Stimulated activated CD4-positive, alpha-beta T cell treated with anti-CD3 and anti-CD28 coated beads, Interleukin-1b, Interleukin-23, amount 100 ng/mL, for 4 hours (primary cell): ENCODE data around the gene NPR3.
"Not testable (repeated sequence)": the region's sequence is repeated elsewhere in the genome, so short reads cannot be mapped to it uniquely, and the experiment has no call there.

ENCODE experiments used
- DNase-seq, 2 donors: peaks; one replicate each; pipeline ENCODE4 v3.0.0-alpha.2; 2020; ENCODE audit warnings: low read depth in 2 of 2

The NPR3 gene

DNA sequence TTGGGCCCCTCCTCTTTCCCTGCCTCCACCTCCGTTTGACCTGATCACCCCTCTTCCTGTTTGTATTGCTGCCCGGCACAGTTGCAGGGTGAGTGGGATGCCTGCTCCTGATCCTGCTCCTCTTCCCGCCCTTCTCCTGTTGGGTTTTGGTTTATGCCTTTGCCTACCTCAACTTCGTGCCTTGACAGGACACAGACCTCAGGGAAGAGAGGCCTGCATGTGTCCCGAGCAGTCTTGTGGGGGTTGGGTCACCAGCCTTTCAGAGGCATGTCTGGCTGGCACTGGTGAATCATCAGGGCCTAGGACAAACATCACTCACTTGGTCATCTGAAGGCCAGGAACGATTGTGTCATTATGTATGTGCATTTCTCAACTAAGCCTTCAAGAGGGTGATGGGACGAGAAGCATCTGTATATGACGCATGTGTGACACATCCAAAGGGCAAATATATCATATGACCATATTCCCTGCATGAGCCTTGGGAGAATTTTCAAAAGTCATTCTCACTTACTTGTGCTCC, 56.9 kb downstream of the NPR3 start:
- DNase-seq = no peak

DNA sequence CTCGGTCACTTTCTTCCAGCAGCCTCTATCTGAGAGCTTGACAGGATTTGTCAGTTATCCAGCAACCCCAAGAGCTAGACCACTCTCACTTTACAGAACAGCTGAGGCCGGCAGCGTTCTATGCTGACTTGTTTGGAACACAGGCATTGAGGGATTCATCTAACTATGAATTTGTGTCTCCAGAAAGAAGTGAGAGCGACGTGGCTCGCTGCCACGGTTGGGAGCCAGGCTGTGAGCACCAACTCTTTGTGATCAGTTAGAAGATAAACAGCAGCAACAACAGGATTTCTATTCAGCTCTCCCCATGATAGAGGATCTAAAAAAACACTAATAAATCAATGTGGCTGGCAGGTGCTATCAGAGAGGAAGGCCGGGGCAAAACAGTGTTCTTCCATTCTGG, 58.6 kb downstream of the NPR3 start:
- no peak for DNase-seq

DNA sequence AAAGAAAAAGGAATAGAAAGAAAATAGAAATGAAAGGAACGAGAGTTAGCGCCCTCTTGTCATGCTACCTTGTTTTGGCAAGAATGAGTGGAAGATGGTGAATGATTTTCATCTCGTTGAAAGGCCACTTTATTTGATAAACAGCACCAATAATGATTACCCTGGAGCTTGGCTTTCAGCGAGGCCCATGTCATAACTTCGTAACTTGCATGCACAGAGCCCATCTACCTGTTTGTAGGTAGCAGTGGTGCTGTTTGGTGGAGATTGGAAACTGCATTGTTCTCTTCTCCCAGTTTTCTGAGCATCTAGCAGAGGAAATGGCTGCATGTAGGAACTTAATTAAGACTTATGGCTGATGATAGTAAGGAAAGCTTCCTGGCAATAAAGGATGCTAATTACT, 59.3 kb downstream of the NPR3 start:
- no peak for DNase-seq

DNA sequence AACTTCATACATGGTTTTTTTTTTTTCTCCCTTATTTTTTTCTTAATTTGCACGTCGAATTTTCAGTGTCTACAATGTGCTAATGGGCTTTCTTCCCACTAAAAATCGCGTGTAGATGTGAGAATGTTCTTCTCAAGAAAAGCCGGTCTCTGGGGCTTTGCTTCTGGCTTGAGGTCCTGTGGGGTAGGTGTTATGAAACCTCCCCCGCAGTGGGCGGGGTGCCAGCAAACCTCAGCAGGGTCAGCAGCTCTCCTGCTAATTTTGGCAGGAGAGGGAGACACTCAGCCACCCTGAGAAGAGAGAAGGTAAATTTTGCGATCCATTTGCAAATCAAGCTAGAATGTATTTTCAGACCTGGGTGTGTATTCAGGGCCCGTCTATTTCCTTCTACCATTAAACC, 59.9 kb downstream of the NPR3 start:
- no peak for DNase-seq

DNA sequence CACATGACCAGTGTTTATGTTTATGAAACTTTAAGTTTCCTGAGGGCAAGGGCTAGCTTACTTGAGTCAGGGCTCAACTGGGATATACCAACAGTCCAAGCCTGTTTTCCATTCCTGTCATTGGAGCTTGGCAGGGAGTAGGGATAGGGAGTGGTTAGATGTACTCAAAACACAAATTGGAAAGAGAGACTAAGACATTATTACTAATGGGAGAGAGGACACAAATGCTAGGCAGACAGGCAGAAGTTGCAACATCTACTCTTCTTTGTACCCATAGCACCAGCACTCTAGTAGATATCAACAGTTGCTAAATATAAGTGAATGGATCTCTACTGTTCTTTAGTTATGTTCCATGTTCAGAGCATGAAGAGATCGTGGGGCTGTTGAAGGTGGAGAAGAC, 62.8 kb downstream of the NPR3 start:
- no peak for DNase-seq

DNA sequence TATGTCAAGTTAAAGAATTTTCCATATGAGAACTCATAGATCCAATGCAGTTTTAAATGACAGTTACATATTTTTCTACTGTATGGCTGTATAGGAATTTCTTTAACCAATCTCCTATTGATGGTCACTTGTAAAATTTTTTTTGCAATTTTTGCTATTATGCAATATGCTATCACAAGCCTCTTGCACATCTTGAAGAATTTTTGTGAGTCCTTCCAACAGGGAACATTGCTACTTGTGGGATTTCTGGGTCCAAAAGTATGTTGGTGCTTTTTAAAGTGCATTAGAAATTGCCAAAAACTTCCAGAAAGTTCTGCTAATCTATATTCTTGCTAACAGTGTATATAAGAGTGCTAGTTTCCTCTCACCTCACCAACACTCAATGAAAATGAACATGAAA, 65.1 kb downstream of the NPR3 start:
- DNase-seq = no peak

DNA sequence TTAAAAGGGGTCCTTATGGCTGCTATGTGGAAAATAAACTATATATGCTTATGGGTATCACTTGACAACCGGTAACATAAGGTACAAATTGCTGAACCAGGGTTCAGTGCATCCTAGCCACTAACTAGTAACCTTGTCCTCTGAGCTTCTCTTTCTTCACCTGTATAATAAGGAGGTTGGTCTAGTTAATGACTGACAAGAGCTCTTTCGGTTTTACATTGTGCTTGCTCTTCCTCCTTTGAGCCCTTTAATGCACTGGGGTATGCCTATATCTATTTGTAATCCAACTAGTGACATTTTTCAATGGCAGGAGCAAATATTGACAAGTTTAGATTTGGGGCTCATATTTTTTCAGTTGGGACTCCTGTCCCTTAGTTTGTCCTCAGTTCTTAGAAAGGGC, 66.1 kb downstream of the NPR3 start:
- DNase-seq = no peak

DNA sequence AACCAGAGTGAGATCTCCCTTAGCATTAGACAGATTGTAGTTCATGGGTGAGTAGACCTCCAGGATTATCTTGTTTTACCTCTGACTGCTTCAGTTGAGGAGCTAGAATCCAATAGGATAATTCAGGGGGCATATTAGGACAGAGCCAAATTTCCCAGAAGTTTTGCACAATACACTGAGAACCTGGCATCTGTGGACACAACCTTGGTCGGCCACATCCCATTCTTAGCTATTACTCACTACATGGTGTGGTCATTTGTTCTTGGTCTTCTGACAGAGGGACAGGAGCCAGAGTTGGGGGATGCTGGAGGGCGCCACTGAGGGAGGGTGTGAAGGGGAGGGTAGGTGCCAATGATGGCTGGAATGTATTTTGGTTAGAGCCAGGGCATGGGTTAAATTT, 66.6 kb downstream of the NPR3 start:
- no peak for DNase-seq

DNA sequence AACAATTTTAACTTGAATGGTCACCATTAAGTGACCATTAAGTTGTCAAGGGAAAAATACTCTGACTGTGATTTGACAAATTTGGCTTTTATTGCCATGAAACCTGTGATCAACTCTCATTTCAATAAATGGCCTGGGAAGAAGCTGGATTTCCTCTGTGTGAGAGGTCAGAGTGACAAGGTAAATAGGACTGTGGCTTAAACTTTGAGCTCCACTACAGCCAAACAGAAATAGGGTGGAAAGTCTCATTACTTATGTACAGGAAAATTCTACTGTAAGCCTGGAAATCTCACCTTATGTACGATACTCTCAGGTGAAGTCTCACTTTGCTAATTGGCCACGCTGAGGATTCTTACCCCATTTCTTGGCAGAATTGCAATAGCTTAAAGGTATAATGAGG, 67.3 kb downstream of the NPR3 start:
- DNase-seq = no peak

DNA sequence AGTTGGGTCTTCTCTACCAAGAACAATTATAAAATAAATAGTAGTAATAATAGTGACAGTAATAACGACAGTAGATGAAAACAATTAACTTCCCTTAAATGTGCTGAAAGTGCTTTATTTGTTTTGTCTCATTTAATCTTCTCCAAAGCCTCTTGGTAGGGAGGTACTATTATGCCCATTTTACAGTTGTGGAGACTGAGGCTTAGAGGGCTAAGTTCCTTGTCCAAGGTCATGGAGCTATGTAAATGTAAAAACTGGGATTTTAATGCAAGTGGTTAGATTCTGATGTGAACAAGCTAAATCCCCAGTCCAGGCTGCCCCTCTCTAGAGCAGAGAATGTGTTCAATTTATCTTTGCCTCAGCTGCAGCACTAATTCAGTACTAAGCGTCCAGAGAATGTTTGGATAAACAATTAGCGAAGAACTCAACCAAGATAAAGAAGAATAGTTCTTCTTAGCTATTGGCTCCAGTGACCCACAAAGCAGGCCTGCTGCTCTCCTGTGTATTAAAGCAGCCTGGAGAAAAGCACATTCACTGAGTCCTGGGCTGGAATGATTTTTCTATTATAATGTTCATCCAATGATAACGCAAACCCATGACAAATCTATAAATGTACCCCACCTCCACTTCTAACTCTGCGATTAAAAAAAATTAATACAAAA, 68.8 kb downstream of the NPR3 start:
- DNase-seq = no peak

DNA sequence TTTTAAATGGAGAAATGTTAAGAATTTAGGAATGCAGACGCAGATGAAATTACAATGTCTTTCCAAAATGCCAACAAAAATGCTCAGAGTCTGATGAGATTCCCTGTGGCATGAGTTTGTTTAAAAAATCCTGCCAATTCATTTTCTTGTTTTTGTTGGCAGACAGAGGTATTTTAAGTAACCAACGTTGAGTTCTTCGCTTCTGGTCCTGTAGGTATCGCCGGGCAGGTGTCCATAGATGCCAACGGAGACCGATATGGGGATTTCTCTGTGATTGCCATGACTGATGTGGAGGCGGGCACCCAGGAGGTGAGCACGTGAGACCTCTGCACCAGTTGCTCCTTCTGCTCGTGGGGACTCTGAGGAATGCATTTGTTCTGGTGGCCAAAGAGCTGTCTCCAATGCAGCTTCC, 69.4 kb downstream of the NPR3 start:
- DNase-seq = no peak

DNA sequence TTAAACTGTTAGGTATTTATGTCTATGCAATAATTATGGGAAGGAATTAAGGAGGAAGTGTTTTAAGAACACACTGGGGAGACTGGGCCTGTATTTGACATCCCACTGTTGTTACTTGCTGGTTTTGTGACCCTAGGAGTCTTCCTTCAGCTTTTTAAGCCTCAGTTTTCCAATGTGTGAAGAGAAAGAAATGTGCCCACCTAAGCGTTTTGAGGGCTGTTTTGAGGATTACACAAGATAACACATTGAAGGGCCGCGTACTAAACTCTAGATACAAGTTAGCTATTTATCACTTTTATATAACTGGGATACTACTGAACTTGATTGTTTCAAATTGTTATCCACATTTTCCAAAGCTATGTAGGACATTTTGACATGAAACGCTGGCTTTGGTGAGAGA, 72.5 kb downstream of the NPR3 start:
- DNase-seq = no peak

DNA sequence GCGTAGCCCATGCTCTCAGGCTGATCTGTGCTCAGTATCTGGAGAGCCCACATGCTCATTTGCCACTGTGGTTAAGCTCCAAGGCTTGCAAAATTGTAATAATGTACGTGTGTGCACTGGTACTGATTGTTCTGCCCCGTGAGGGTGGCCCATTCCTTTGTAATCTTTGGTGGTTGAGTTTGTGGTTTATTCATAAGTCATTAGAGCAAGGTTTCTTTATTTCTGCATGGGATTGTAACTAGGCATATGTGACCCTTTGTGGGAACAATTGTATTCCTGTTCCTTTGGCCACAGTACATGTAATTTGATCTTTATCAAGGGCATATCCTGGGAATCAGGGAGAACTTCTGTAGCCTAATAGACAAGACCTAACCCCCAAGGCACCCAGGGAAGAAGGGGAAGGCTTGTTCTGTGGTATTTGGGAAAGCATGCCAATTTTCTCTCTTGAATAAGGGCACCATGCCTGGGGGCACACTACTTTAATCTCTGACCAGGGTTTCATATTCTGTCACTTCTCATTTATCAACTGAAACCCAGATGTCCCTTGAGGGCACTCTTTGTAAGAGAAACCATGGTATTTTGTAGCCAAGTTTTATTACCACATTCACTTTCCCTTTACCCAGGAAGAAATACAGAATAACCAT, 74.6 kb downstream of the NPR3 start:
- no peak for DNase-seq

DNA sequence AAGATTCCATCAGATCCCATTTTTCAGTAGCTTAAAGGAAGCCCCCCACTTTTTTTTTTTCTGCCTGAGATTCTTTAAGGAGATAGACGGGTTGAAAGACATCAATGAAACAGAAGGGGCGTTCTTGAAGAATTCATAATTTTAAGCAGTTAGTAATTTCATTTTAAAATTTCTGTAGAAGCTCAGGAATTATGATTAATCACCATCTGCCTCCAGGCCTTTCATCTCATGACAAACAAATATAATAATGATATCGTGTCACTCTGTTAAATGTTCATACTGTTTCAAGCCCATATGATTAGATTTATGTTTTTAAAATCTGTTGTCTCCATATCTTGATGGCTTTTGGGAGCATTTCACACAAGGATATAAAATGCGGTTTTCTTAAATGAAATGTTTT, 75.2 kb downstream of the NPR3 start:
- no peak for DNase-seq

DNA sequence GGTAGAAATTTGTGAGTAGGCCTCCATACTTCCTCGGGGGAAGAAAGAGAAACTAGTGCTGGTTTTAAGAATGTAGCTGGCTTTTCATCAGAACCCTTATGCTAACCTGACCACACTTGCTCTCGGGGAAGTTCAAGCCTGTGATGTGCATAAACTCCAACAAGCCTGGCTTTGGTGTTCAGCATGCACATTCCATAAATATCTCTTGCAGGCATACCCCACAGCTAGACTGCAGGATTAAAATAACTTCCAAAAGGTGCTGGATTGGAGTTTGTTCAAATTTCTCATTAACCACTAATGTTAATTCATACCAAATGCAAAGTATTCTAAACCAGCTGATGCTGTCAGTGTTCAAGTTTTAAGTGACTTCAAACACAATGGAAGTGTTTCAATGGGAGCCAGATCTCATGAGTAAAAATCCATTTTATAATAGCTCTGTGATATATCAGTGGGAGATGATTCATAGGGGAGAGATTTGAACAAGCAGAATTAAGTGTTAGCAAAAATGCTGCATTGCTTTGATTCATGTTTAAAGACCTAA, 79.4 kb downstream of the NPR3 start:
- DNase-seq = no peak

DNA sequence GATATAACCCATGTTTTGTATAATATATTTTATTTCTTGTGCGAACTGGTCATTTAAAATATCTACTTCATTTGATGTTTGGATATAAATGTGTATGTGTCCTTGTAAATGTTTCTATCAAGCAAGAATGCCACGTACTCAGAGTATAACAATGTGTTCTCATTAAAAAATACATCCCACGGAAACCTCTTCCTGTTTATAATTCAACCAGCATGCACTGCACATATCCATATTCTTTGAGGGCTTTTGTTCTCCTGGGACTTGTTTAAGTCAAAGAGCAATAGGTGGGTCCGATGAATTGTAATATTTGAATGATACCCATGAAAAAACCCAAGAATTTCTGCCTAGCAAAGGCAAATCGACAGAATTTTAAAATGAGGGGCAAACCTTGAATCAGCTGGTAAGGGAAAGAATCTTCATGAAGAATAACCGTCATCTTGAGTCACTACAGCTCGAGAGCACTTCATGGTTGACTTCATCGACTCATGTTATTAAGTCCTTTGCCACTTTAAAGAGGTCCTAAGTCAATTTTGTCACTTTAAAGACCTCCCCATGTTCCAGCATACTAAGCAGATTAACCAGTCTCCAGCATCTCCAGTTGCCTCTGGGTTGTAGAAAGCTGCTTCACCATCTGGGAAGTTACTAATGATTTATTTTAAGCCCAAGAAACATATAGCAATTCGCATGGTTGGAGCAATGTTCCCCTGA, 80.6 kb downstream of the NPR3 start:
- DNase-seq = no peak

DNA sequence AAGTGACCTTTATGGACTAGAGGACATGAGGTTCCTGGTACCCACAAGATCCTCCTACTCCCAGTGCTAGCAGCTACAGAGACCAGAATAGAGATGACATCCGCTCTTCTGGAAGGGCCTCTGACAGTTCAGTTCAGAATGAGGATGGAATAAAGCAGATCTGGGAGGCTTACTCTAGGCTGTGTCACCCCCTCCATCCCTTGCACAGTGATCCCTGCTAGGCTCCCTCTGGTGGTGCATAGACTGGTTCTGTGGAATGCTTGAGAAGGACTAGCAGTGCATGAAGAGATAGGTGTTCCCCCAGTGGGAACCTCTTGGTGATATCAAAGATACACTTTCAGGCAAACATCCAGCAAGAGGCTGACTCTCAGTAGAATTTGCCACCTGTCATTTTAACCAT, 83.0 kb downstream of the NPR3 start:
- no peak for DNase-seq

DNA sequence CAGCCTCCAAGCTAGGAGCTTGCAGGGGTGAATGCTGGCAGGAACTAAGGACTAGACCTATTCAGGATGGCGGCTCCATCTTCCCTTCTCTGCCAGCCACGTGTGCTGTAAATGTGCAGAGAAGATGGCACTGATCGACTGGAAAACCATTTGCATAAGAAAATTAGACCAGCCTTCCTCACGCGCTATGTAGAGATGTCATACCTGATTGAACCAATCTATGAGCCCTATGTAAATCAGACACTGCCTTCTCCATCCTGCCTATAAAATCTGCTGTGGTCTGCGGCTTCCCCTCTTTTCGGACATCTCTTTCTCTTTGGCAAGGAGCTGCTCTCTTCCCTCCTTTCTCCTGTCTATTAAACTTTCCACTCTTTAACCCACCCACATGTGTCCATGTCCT, 91.6 kb downstream of the NPR3 start:
- no peak for DNase-seq

DNA sequence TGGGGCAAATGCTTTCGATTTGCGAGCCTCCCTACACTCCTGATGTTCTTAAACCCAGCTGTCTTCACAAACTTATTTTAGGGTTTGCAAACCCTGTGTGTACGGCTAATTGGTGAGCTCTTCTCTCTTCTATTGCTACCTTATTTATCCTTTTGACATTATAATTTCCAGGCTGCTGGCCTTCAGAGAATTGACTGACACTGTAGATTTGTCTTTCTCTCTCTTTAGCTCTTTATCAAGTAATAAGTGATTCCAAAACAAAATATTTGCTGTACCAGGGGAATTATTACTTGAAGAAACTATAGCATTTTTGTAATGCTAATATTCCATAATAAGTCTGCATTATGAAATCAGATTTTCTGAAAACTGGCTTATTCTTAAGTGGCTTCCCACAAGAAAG, 92.5 kb downstream of the NPR3 start:
- DNase-seq = no peak

DNA sequence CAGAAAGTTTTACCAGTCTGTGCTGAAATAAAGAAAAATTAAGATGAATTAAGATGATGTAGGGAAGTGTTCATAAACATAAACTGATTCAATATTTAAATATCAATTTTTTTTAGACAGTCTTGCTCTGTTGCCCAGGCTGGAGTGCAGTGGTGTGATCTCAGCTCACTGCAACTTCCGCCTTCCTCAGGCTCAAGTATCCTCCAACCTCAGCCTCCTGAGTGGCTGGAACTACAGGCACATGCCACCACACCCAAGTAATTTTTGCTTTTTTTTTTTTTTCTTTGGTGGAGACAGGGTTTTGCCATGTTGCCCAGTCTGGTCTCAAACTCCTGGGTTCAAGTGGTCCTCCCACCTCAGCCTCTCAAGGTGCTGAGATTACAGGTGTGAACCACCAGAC, 94.3 kb downstream of the NPR3 start:
- not testable (repeated sequence) for DNase-seq

DNA sequence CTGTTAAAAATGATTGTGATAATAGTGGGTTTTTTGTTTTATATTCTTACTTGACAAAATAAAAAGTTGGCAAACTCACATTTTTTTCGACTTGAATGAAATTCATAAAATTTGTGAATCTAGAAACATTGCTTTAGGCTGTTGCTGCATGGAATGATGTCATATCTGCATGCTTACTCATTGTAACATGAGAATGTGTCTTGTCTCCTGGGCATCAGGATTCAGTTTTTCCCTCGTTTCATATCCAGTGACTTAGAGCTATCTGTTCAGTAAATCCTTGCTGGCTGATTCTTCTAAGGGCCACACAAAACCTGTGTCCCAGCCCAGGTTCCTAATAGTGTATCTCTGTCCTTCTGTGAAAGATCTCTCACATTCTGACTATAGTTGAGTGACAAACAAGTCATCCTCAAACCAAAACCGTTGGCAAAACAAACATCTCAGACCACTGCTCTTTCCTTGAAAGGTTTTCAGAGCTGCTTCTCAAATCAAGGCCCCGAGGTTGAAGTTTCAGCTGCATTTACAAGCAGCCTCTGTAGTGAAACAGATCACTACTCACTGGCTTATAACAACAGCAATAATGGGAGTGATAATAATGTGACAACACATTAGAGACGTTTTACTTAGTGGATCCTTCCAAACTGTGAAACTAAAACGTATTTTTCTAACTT, 95.0 kb downstream of the NPR3 start:
- no peak for DNase-seq

DNA sequence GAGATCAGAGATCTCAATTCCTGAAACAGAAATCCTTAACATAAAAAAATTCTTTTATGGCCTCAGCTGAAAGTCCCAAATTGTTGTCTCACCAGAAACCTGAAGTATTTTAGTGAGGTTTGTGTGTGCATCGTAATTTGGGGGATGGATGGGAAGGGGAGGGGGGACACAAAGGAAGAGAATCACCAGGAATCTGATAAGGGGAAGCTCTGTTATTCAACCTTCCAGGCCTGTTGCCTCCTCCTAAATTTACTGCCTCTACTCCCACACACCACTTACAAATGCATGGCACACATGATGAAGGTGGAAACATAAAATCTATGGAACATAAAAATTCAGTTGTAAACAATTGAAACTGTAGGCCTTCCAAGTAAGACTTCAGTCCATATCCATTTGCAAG, 97.7 kb downstream of the NPR3 start:
- no peak for DNase-seq
